GM23338 (cell line): ENCODE results near the gene CDCA7L. TPM values are rescaled to one million over a fixed set of nuclear protein-coding genes. Genes with fewer than 3 reads are reported as not detected.

Experiments
- ATAC-seq: fragments of 200-7000 bp; cut with Tn5 transposase; 3 replicates; pipeline ENCODE4 v1.9.1; 2020
- DNase-seq: peaks from one replicate; pipeline ENCODE4 v3.0.0-alpha.2; 2015; ENCODE audit warnings: low spot score
- H2AFZ ChIP-seq: fragments of 200-600 bp; sonication (generic); 2 replicates; pipeline ENCODE4 v1.8.0; 2016; ENCODE audit warnings: antibody characterized with exemption, mild to moderate bottlenecking, moderate library complexity
- H3F3A ChIP-seq: fragments of 200-600 bp; sonication (generic); replicated peaks from 2 replicates; pipeline ENCODE4 v1.8.0; 2017; ENCODE audit warnings: antibody characterized with exemption, mixed run types, low read depth
- H3K27ac ChIP-seq: fragments of 200-600 bp; sonication (generic); 2 replicates; pipeline ENCODE4 v1.6.1; 2016; ENCODE audit warnings: low read depth
- H3K27me3 ChIP-seq: fragments of 200-600 bp; sonication (generic); 2 replicates; pipeline ENCODE4 v1.8.0; 2016; ENCODE audit warnings: mild to moderate bottlenecking, mixed run types, moderate library complexity; ENCODE audit not compliant: insufficient read depth
- H3K36me3 ChIP-seq: fragments of 200-600 bp; sonication (generic); 2 replicates; pipeline ENCODE4 v1.8.0; 2016; ENCODE audit warnings: mild to moderate bottlenecking; ENCODE audit not compliant: insufficient read depth
- H3K4me1 ChIP-seq: fragments of 200-600 bp; sonication (generic); 2 replicates; pipeline ENCODE4 v1.8.0; 2016; ENCODE audit warnings: mild to moderate bottlenecking, moderate library complexity; ENCODE audit not compliant: insufficient read depth
- H3K4me2 ChIP-seq: fragments of 200-600 bp; sonication (generic); 2 replicates; pipeline ENCODE4 v1.7.1; 2017; ENCODE audit warnings: mixed run types
- H3K4me3 ChIP-seq: fragments of 200-600 bp; sonication (generic); 2 replicates; pipeline ENCODE4 v1.6.1; 2016; ENCODE audit warnings: mixed run types
- H3K79me2 ChIP-seq: fragments of 200-600 bp; sonication (generic); replicated peaks from 2 replicates; pipeline ENCODE4 v1.8.0; 2017; ENCODE audit warnings: mild to moderate bottlenecking; ENCODE audit not compliant: insufficient read depth
- H3K9me2 ChIP-seq: fragments of 200-600 bp; sonication (generic); 2 replicates; pipeline ENCODE4 v1.8.0; 2017; ENCODE audit not compliant: insufficient read depth
- H4K20me1 ChIP-seq: fragments of 200-600 bp; sonication (generic); replicated peaks from 2 replicates; pipeline ENCODE4 v1.8.0; 2017; ENCODE audit warnings: mild to moderate bottlenecking; ENCODE audit not compliant: insufficient read depth
- H3K27ac Mint-ChIP-seq: 2 replicates; pipeline ENCODE4 v1.8.0; 2020; ENCODE audit warnings: inconsistent platforms, mild to moderate bottlenecking, moderate library complexity, mixed read lengths
- H3K27me3 Mint-ChIP-seq: 3 replicates; pipeline ENCODE4 v1.8.0; 2022; ENCODE audit warnings: low read depth, mild to moderate bottlenecking, moderate library complexity, mixed read lengths, inconsistent platforms; ENCODE audit not compliant: insufficient read depth, poor library complexity
- H3K36me3 Mint-ChIP-seq: 3 replicates; pipeline ENCODE4 v1.8.0; 2021; ENCODE audit warnings: low read depth, mild to moderate bottlenecking, inconsistent platforms, moderate library complexity, mixed read lengths
- H3K4me1 Mint-ChIP-seq: 3 replicates; pipeline ENCODE4 v1.8.0; 2020; ENCODE audit warnings: mild to moderate bottlenecking, inconsistent platforms, mixed read lengths
- H3K4me3 Mint-ChIP-seq: 3 replicates; pipeline ENCODE4 v1.8.0; 2021; ENCODE audit warnings: moderate library complexity, mild to moderate bottlenecking, inconsistent platforms, mixed read lengths
- H3K9me3 Mint-ChIP-seq: 3 replicates; pipeline ENCODE4 v1.8.0; 2020; ENCODE audit warnings: moderate library complexity, mild to moderate bottlenecking, inconsistent platforms, mixed read lengths
- CREB1 ChIP-seq: fragments of 250-450 bp; sonication (Bioruptor Pico); IDR thresholded peaks from 2 replicates; pipeline ENCODE4 v1.5.0; 2020; ENCODE audit warnings: low read depth, mild to moderate bottlenecking, moderate library complexity
- EZH2phosphoT487 ChIP-seq: fragments of 200-600 bp; sonication (generic); IDR thresholded peaks from one replicate; pipeline ENCODE4 v1.8.1; 2018; ENCODE audit warnings: antibody characterized with exemption; ENCODE audit not compliant: unreplicated experiment
- POLR2AphosphoS5 ChIP-seq: IDR thresholded peaks from 2 replicates; pipeline ENCODE4 v1.6.1; 2016; ENCODE audit warnings: antibody characterized with exemption, low read depth
- ZNF114 ChIP-seq: fragments of 250-450 bp; sonication (Bioruptor Pico); IDR thresholded peaks from 2 replicates; pipeline ENCODE4 v1.5.0; 2020; ENCODE audit warnings: mild to moderate bottlenecking, moderate library complexity
- polyA plus RNA-seq: library from polyadenylated mRNA; unstranded; fragments of >200 nt; fragmentation: Nextera tagmentation; extraction: Ambion mirVana; gene quantifications from 2 replicates; pipeline ENCODE4 v1.2.1, GENCODE V29; 2016
- total RNA-seq: library from RNA; depleted of rRNA; stranded (reverse); fragments of >200 nt; shearing (Covaris generic); gene quantifications from 2 replicates; pipeline ENCODE4 v1.2.3, GENCODE V29; 2014
- TF ChIP-seq, protein P1 (sequence below): fragments of 250-450 bp; sonication (Bioruptor Pico); IDR thresholded peaks from 2 replicates; pipeline ENCODE4 v1.5.0; 2020; ENCODE audit warnings: mild to moderate bottlenecking, moderate library complexity
- TF ChIP-seq, protein P2 (sequence below), 2 experiments: fragments of 200-600 bp in 1 of 2; sonication (generic) in 1 of 2; conservative IDR thresholded peaks; 2 replicates each; pipeline versions ENCODE4 v1.5.1 to v1.6.1; 2016 to 2017; ENCODE audit warnings: antibody characterized with exemption in 2 of 2, low read depth in 2 of 2, mild to moderate bottlenecking in 2 of 2, moderate library complexity in 1 of 2

Gene CDCA7L
- total and polyA plus RNA-seq, 2 experiments from 2014 or later, result 174 to 187 TPM

DNA sequence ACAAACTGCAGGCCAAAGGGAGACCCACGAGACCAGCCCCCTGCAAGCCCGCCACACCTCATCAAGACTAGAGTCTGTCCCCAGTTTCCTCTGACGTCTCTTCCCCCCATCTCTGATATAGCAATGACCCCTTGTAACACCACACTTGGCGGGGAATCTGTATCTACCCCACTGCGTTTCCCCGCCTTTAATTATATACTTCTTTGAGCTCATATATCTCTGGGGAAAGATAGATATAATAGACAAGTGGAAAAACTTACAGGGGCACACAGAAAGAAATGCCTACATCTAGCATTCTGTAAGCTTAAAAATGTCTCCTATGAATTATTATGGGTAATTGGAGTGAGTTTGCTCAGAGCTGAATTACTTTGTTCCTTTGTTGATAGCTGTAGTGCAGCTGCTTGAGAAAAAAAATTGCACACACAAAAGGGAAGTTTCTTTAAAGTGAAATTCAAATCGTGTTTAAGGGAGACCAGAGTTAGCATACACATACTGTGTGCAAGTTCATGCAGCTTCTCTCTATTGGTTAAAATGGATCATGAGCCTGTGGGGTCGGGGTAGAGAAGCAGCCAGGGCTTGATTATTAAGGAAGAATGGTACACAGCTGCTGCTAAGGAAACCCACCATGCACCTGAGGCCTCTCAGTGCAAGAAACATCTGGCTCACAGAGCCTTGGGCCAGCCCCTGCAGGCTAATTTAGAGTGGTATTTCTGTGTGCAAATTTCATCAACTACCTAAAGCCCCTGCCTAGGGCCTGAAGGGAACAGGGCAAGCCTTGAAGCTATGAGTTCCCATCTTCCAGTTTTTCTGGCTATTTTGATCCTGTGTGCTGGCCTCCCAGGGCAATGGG, 32.5 kb downstream of the CDCA7L start (continued):
- TF ChIP-seq, protein P1, sequence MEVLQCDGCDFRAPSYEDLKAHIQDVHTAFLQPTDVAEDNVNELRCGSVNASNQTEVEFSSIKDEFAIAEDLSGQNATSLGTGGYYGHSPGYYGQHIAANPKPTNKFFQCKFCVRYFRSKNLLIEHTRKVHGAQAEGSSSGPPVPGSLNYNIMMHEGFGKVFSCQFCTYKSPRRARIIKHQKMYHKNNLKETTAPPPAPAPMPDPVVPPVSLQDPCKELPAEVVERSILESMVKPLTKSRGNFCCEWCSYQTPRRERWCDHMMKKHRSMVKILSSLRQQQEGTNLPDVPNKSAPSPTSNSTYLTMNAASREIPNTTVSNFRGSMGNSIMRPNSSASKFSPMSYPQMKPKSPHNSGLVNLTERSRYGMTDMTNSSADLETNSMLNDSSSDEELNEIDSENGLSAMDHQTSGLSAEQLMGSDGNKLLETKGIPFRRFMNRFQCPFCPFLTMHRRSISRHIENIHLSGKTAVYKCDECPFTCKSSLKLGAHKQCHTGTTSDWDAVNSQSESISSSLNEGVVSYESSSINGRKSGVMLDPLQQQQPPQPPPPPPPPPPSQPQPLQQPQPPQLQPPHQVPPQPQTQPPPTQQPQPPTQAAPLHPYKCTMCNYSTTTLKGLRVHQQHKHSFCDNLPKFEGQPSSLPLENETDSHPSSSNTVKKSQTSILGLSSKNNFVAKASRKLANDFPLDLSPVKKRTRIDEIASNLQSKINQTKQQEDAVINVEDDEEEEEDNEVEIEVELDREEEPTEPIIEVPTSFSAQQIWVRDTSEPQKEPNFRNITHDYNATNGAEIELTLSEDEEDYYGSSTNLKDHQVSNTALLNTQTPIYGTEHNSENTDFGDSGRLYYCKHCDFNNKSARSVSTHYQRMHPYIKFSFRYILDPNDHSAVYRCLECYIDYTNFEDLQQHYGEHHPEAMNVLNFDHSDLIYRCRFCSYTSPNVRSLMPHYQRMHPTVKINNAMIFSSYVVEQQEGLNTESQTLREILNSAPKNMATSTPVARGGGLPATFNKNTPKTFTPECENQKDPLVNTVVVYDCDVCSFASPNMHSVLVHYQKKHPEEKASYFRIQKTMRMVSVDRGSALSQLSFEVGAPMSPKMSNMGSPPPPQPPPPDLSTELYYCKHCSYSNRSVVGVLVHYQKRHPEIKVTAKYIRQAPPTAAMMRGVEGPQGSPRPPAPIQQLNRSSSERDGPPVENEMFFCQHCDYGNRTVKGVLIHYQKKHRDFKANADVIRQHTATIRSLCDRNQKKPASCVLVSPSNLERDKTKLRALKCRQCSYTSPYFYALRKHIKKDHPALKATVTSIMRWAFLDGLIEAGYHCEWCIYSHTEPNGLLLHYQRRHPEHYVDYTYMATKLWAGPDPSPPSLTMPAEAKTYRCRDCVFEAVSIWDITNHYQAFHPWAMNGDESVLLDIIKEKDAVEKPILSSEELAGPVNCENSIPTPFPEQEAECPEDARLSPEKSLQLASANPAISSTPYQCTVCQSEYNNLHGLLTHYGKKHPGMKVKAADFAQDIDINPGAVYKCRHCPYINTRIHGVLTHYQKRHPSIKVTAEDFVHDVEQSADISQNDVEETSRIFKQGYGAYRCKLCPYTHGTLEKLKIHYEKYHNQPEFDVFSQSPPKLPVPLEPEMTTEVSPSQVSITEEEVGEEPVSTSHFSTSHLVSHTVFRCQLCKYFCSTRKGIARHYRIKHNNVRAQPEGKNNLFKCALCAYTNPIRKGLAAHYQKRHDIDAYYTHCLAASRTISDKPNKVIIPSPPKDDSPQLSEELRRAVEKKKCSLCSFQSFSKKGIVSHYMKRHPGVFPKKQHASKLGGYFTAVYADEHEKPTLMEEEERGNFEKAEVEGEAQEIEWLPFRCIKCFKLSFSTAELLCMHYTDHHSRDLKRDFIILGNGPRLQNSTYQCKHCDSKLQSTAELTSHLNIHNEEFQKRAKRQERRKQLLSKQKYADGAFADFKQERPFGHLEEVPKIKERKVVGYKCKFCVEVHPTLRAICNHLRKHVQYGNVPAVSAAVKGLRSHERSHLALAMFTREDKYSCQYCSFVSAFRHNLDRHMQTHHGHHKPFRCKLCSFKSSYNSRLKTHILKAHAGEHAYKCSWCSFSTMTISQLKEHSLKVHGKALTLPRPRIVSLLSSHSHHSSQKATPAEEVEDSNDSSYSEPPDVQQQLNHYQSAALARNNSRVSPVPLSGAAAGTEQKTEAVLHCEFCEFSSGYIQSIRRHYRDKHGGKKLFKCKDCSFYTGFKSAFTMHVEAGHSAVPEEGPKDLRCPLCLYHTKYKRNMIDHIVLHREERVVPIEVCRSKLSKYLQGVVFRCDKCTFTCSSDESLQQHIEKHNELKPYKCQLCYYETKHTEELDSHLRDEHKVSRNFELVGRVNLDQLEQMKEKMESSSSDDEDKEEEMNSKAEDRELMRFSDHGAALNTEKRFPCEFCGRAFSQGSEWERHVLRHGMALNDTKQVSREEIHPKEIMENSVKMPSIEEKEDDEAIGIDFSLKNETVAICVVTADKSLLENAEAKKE (CRISPR knock-in tag), result no peak
- TF ChIP-seq EZH2phosphoT487 (no peak), CREB1 (CRISPR knock-in tag) (no peak)

DNA sequence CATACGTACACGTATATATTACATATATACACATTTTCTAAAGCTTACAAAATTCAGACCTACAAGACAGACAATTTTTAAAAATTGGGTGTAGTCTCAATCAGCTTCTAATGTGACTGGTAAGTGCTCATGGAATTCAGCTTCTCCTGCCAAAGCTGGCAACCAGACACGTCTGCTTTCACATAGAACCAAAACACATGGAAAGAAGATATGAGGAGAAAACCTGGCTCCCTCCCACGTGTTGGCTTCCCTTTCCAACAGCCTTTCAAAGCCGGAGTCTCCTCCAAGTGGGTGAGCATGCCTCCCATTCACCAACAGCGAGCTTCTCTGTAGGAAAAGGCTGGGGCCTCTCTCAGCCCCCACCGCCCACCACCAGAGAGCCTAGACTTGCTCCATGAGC, 33.4 kb downstream of the CDCA7L start:
- peaks cover 44% of the 10 kb centered on the region for H3K79me2 ChIP-seq
- peaks cover 89% of the 10 kb centered on the region for H3K36me3 Mint-ChIP-seq
- peaks cover 11% of the 10 kb centered on the region for H4K20me1 ChIP-seq
- H3K27me3 ChIP-seq, result no peaks in the 10 kb centered on the region
- H2AFZ ChIP-seq, result no peak overlapping the region
- no peaks in the 10 kb centered on the region for H3K4me1 ChIP-seq
- no peaks in the 10 kb centered on the region for H3K9me3 Mint-ChIP-seq
- 0 out of 3 replicates have a peak, but pooled peaks cover 7% of the 10 kb centered on the region for H3K4me1 Mint-ChIP-seq
- no peak for ATAC-seq
- peaks cover 23% of the 10 kb centered on the region for H3K36me3 ChIP-seq
- H3K27ac Mint-ChIP-seq, result no peak overlapping the region
- H3K4me2 ChIP-seq, result no peak overlapping the region
- no peak for DNase-seq
- no peaks in the 10 kb centered on the region for H3F3A ChIP-seq
- no peak overlapping the region for H3K27ac ChIP-seq
- H3K9me2 ChIP-seq, result no peaks in the 10 kb centered on the region
- H3K4me3 ChIP-seq, result no peak overlapping the region
- peaks cover 2% of the 10 kb centered on the region for H3K27me3 Mint-ChIP-seq
- H3K4me3 Mint-ChIP-seq, result no peak overlapping the region
- TF ChIP-seq EZH2phosphoT487, result no peak
- TF ChIP-seq POLR2AphosphoS5, result no peak
- TF ChIP-seq, protein P1 (CRISPR knock-in tag), result no peak
- no peak for TF ChIP-seq ZNF114 (CRISPR knock-in tag)
- TF ChIP-seq, protein P2, sequence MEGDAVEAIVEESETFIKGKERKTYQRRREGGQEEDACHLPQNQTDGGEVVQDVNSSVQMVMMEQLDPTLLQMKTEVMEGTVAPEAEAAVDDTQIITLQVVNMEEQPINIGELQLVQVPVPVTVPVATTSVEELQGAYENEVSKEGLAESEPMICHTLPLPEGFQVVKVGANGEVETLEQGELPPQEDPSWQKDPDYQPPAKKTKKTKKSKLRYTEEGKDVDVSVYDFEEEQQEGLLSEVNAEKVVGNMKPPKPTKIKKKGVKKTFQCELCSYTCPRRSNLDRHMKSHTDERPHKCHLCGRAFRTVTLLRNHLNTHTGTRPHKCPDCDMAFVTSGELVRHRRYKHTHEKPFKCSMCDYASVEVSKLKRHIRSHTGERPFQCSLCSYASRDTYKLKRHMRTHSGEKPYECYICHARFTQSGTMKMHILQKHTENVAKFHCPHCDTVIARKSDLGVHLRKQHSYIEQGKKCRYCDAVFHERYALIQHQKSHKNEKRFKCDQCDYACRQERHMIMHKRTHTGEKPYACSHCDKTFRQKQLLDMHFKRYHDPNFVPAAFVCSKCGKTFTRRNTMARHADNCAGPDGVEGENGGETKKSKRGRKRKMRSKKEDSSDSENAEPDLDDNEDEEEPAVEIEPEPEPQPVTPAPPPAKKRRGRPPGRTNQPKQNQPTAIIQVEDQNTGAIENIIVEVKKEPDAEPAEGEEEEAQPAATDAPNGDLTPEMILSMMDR (conservative IDR thresholded peaks at IDR 0.05; ENCODE audit: low read depth in 2 of 2), result no peak
- no peak for TF ChIP-seq CREB1 (CRISPR knock-in tag)
